ENCODE results near the gene FUBP1. TPM values are rescaled to one million over a fixed set of nuclear protein-coding genes. Genes with fewer than 3 reads are reported as not detected.

The FUBP1 gene
- total RNA-seq, 1 donor from 2014 or later = 278 TPM

DNA sequence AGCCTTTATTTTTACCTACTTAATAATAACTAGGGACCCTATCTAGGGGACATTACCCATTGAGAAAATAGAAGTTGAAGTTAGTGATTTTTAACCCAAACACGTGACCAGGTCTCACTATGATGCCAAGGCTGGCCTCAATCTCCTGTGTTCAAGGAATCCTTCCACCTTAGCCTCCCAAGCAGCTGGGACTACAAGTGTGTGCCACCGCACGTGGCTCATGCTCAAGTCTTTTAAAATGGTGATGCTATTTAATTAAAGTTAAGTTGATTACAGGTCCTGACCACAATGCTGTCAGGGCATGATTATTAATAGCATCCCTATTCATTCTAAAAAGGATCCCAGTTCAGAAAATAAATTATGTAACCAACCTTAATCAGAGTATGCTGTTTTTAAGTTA lies 25.0 kb downstream of the FUBP1 start:
- H3K4me1 Mint-ChIP-seq = peaks cover 17% of the 10 kb centered on the region
- DNase-seq = no peak
- H3K9me3 Mint-ChIP-seq = no peaks in the 10 kb centered on the region
- intact Hi-C loops (cut with micrococcal nuclease) = loop anchor here (1.0 to 5.0 kb wide), 2 partner anchors 8 to 197 kb away; partner anchors contain the start of gene USP33
- peaks cover 55% of the 10 kb centered on the region for H3K36me3 Mint-ChIP-seq (ENCODE audit: low read depth)
- no peaks in the 10 kb centered on the region for H3K27me3 Mint-ChIP-seq
- H3K27ac Mint-ChIP-seq = no peak overlapping the region
- H3K4me3 Mint-ChIP-seq = no peak overlapping the region

DNA sequence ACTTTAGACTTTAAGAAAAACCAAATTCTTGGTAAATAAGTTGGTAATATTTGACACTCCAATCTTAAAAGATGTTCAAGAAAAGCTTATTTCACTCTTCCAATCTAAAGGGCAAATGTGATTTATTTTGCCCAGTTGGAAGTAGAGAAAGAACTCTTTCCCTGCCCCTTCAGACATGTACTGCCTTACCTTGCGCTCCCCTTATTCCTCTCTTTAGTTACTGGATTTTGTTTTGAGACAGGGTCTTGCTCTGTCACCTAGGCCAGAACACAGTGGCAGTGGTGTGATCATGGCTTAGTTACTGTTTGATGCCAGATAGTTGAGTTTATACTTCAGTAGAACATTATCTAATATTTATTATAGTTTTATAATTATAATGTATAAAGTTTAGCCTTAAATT lies 27.5 kb downstream of the FUBP1 start:
- Mint-ChIP-seq H3K9me3 (no peaks in the 10 kb centered on the region), H3K4me1 (peaks cover 17% of the 10 kb centered on the region), H3K36me3 (ENCODE audit: low read depth) (peaks cover 63% of the 10 kb centered on the region), H3K27ac (peak overlapping the region; percentile 34), H3K27me3 (no peaks in the 10 kb centered on the region), H3K4me3 (no peak overlapping the region)
- DNase-seq = no peak
- intact Hi-C loops (cut with micrococcal nuclease) = loop anchor here (5.0 kb wide), 1 partner anchor 194 kb away; the partner anchor contains the start of gene USP33

DNA sequence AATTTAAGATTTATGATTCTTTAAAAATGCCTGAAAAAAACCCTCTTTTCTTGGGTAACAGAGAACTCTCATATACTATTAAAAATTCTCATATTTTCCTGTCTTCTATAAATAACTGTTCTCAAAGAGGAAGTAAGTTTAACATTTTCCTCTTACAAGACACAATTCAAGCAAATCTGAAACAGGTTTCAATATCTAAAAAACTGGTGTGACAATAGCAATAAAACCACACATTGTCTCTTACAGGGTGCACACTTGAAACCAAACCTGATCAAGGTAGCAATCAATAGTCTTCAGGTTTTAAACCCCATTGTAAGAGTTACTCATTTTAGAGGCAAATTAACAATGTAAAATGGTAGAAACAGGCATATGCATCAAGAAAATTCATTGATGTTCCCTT lies 28.0 kb downstream of the FUBP1 start:
- no peaks in the 10 kb centered on the region for H3K9me3 Mint-ChIP-seq

GRCh38 chr1:77948841-77949424 lies 29.9 kb downstream of the FUBP1 start:
- Mint-ChIP-seq H3K4me1 (peaks cover 17% of the 10 kb centered on the region), H3K4me3 (no peak overlapping the region), H3K27ac (no peak overlapping the region), H3K36me3 (ENCODE audit: low read depth) (peaks cover 61% of the 10 kb centered on the region), H3K9me3 (no peaks in the 10 kb centered on the region), H3K27me3 (no peaks in the 10 kb centered on the region)
- no peak for DNase-seq
- intact Hi-C loops (cut with micrococcal nuclease) = no loop called here

More for the DNA sequence above, 28.0 kb downstream of the FUBP1 start:
- Mint-ChIP-seq H3K27ac (peak overlapping the region; percentile 65), H3K27me3 (no peaks in the 10 kb centered on the region), H3K4me1 (peaks cover 17% of the 10 kb centered on the region), H3K4me3 (no peak overlapping the region), H3K36me3 (ENCODE audit: low read depth) (peaks cover 63% of the 10 kb centered on the region)
- DNase-seq = no peak
- intact Hi-C loops (cut with micrococcal nuclease) = loop anchor here (5.0 kb wide), 1 partner anchor 194 kb away; the partner anchor contains the start of gene USP33

DNA sequence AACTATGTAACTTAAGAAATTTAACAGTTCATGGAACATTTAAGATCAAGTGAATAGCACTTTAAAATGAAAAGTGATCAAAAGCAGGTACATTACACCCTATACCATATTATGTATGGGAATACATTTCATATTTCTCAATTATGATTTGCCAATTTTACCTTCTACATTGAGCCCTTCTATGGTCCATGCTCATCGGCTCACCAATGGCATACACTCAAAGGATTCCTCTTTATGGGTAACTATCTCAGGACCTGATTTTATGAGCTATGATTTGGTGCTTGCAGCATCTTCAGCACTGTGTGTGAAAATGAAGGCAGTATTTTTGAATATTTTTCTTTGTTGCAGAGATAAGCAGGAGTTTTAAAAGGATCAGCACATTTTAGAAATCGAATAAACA lies 33.5 kb downstream of the FUBP1 start:
- Mint-ChIP-seq H3K36me3 (ENCODE audit: low read depth) (peaks cover 55% of the 10 kb centered on the region), H3K9me3 (no peaks in the 10 kb centered on the region), H3K4me3 (no peak overlapping the region), H3K27ac (no peak overlapping the region), H3K4me1 (peaks cover 14% of the 10 kb centered on the region), H3K27me3 (no peaks in the 10 kb centered on the region)
- intact Hi-C loops (cut with micrococcal nuclease) = no loop called here
- DNase-seq = no peak

DNA sequence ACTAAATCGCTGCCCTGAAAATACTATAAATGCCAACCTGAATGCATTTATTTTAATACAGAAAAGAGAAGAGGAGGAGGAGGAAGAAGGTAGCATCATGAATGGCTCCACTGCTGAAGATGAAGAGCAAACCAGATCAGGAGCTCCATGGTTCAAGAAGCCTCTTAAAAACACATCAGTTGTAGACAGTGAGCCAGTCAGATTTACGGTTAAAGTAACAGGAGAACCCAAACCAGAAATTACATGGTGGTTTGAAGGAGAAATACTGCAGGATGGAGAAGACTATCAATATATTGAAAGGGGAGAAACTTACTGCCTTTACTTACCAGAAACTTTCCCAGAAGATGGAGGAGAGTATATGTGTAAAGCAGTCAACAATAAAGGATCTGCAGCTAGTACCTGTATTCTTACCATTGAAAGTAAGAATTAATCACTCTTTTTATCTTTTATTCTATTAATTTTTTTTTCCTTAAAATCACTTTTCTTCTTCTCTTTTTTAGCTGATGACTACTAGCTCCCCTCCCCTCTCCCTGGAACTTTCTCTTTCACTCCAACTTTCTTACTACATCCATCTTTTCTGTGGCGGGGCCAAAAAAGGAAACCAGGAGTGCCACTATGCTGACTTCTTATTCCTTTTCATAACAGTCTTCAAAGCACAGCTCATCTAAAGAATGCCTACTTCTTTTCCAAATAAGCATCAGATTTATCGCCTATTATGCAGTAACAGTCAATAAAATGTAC lies 36.3 kb downstream of the FUBP1 start:
- no peak for DNase-seq
- intact Hi-C loops (cut with micrococcal nuclease) = no loop called here
- Mint-ChIP-seq H3K4me3 (no peak overlapping the region), H3K36me3 (ENCODE audit: low read depth) (peaks cover 42% of the 10 kb centered on the region), H3K27me3 (no peaks in the 10 kb centered on the region), H3K9me3 (no peaks in the 10 kb centered on the region), H3K4me1 (peaks cover 6% of the 10 kb centered on the region), H3K27ac (no peak overlapping the region)

- DNase-seq = no peak
- H3K27ac Mint-ChIP-seq = peak overlapping the region; percentile 1
- peaks cover 34% of the 10 kb centered on the region for H3K36me3 Mint-ChIP-seq (ENCODE audit: low read depth)
- no peaks in the 10 kb centered on the region for H3K9me3 Mint-ChIP-seq
- peaks cover 6% of the 10 kb centered on the region for H3K4me1 Mint-ChIP-seq
- intact Hi-C loops (cut with micrococcal nuclease) = no loop called here
- no peaks in the 10 kb centered on the region for H3K27me3 Mint-ChIP-seq
- H3K4me3 Mint-ChIP-seq = no peak overlapping the region
Observed at GRCh38 chr1:77940921-77941570, 37.8 kb downstream of the FUBP1 start.

DNA sequence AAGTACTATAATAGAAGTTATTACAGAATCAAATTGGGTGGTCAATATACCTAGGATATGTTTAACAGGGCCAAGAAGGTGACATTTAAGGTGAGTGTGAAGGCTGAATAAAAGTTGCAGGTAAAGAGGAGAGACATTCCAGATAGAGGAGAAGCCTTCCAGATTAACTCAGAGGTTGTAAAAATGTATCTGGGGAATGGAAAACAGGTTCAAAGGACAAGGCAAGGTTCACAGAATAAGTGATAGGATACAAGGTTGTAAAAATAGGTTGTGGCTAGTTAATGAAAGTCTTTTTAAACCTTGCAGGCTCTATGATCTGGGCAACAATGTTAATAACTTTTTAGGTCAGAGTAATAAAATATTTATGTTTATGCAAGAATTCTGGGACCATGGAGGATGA lies 40.2 kb downstream of the FUBP1 start:
- H3K4me1 Mint-ChIP-seq = peaks cover 6% of the 10 kb centered on the region
- H3K27ac Mint-ChIP-seq = no peak overlapping the region
- H3K9me3 Mint-ChIP-seq = no peaks in the 10 kb centered on the region
- intact Hi-C loops (cut with micrococcal nuclease) = no loop called here
- peaks cover 23% of the 10 kb centered on the region for H3K36me3 Mint-ChIP-seq (ENCODE audit: low read depth)
- no peak overlapping the region for H3K4me3 Mint-ChIP-seq
- DNase-seq = no peak
- no peaks in the 10 kb centered on the region for H3K27me3 Mint-ChIP-seq

DNA sequence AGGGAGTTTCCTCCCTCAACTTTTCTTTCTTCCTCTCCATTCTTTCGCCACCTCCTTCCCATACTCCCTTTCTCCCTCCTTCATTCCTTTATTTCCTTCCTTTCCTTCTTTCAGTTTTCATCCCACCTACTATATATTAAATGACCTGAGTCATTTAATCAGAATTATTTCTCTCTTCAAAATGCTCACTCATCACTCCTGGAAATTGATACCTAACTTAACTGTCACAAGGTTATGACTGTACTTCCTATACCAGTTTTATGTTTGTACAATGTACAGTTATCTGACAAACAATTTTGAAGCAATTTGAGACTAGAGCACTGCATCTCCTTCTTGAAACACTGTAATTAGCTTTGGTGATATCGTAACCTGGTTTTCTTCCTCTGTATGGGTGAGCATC lies 49.1 kb downstream of the FUBP1 start:
- intact Hi-C loops (cut with micrococcal nuclease) = no loop called here
- H3K36me3 Mint-ChIP-seq (ENCODE audit: low read depth) = peaks cover 6% of the 10 kb centered on the region
- DNase-seq = no peak

DNA sequence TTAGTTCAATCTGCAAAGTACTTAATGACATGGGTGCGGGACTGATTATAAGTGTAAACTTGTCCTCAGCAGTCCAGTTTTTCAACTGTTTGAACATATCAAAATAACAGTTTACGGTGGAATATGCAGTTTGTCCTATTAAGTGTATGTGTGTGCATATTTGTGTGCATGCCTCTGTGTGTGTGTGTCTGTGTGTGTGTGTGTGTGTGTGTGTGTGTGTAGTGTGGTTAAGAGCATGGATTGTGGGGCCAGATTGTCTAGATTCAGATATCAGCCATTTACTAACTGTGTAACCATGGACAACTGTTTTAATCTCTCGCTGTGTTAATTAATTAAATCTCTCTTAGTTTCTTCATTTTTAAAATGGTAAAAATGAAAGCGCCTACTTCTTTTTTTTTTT lies 51.5 kb downstream of the FUBP1 start:
- Mint-ChIP-seq H3K36me3 (ENCODE audit: low read depth) (peaks cover 6% of the 10 kb centered on the region), H3K4me1 (peaks cover 4% of the 10 kb centered on the region), H3K4me3 (peak overlapping the region; percentile 64), H3K27me3 (peaks cover 2% of the 10 kb centered on the region), H3K27ac (peak overlapping the region; percentile 22), H3K9me3 (no peaks in the 10 kb centered on the region)
- DNase-seq = no peak
- intact Hi-C loops (cut with micrococcal nuclease) = no loop called here

More for the DNA sequence above, 49.1 kb downstream of the FUBP1 start:
- Mint-ChIP-seq H3K4me1 (peaks cover 4% of the 10 kb centered on the region), H3K27ac (no peak overlapping the region), H3K9me3 (no peaks in the 10 kb centered on the region), H3K27me3 (no peaks in the 10 kb centered on the region), H3K4me3 (no peak overlapping the region)

DNA sequence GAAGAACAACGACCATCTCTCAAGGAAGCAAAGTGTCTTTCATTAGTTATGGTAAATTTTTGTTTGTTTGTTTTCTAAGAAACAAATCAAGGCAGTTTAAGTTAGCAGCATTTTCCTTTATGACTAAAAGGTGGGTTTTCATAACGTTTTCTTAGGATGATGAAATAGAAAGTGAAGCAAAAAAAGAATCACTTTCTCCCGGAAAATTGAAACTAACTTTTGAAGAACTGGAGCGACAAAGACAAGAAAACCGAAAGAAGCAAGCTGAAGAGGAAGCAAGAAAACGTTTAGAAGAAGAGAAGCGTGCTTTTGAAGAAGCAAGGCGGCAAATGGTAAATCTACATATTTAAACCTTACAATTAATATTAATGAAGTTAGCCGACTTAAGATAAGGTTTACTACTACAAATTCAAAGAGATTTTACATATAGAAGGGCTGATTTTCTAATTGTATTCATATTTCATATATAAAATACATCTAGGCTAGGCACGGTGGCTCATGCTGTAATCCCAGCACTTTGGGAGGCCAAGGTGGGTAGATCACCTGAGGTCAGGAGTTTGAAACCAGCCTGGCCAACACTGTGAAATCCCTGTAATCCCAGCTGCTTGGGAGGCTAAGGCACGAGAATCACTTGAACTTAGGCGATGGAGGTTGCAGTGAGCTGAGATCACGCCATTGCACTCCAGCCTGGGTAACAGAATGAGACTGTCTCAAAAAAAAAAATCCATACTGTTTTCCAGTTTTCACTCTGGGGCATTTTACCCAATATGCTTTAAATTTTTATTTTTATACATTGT lies 52.1 kb downstream of the FUBP1 start:
- Mint-ChIP-seq H3K27me3 (peaks cover 2% of the 10 kb centered on the region), H3K36me3 (ENCODE audit: low read depth) (peaks cover 6% of the 10 kb centered on the region), H3K9me3 (no peaks in the 10 kb centered on the region), H3K4me1 (peaks cover 4% of the 10 kb centered on the region), H3K4me3 (peak overlapping the region; percentile 71), H3K27ac (peak overlapping the region; percentile 58)
- peak; percentile 53 for DNase-seq
- intact Hi-C loops (cut with micrococcal nuclease) = no loop called here

GRCh38 chr1:77925956-77926355 lies 52.9 kb downstream of the FUBP1 start:
- no peak for DNase-seq
- H3K27me3 Mint-ChIP-seq = peaks cover 2% of the 10 kb centered on the region
- H3K4me1 Mint-ChIP-seq = peaks cover 4% of the 10 kb centered on the region
- H3K36me3 Mint-ChIP-seq (ENCODE audit: low read depth) = peaks cover 6% of the 10 kb centered on the region
- no peak overlapping the region for H3K27ac Mint-ChIP-seq
- no peaks in the 10 kb centered on the region for H3K9me3 Mint-ChIP-seq
- intact Hi-C loops (cut with micrococcal nuclease) = no loop called here
- H3K4me3 Mint-ChIP-seq = no peak overlapping the region

DNA sequence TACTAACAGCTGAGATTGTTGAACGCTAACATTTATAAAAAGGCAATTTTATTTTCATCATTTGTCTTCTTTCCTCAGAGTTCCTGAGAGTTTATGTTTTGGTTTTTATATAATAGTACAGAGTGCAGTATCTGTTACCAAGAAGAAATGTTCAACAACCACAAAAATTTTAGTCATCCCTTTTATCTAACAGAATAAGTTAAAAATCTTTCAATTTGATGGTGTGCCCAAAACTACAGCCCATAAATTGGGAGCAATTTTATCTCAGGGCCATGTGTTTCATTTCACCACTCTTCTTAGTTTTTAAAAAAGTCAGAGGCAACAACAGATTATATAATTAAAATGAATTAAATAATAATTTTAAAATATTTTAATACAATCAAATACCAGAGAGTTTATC lies 53.4 kb downstream of the FUBP1 start:
- intact Hi-C loops (cut with micrococcal nuclease) = no loop called here
- H3K4me1 Mint-ChIP-seq = peaks cover 3% of the 10 kb centered on the region
- peaks cover 2% of the 10 kb centered on the region for H3K27me3 Mint-ChIP-seq
- no peak for DNase-seq
- H3K9me3 Mint-ChIP-seq = no peaks in the 10 kb centered on the region
- H3K27ac Mint-ChIP-seq = no peak overlapping the region
- peaks cover 4% of the 10 kb centered on the region for H3K36me3 Mint-ChIP-seq (ENCODE audit: low read depth)
- no peak overlapping the region for H3K4me3 Mint-ChIP-seq
